ENCODE measurements around the gene APOL5.
"Not testable (repeated sequence)": the region's sequence is repeated elsewhere in the genome, so short reads cannot be mapped to it uniquely, and the experiment has no call there.

Gene APOL5

GRCh38 chr22:35688913-35689675 is 28.6 kb upstream of the APOL5 start:
- H3K4me1 Mint-ChIP-seq: no peaks in the 10 kb centered on the region
- H3K9me3 Mint-ChIP-seq: peaks cover 3% of the 10 kb centered on the region
- no peak overlapping the region for H3K27ac Mint-ChIP-seq
- H3K27me3 Mint-ChIP-seq (ENCODE audit: low read depth): peaks cover 17% of the 10 kb centered on the region
- H3K36me3 Mint-ChIP-seq (ENCODE audit: low read depth): no peaks in the 10 kb centered on the region
- no peak overlapping the region for H3K4me3 Mint-ChIP-seq
- TF ChIP-seq CTCF (IDR thresholded peaks at IDR 0.05; ENCODE audit: unreplicated experiment in 3 of 3): no peak

GRCh38 chr22:35690001-35690400 is 27.7 kb upstream of the APOL5 start:
- no peak for TF ChIP-seq CTCF (IDR thresholded peaks at IDR 0.05; ENCODE audit: unreplicated experiment in 3 of 3)
- H3K36me3 Mint-ChIP-seq (ENCODE audit: low read depth): no peaks in the 10 kb centered on the region
- no peaks in the 10 kb centered on the region for H3K4me1 Mint-ChIP-seq
- no peak overlapping the region for H3K27ac Mint-ChIP-seq
- no peak overlapping the region for H3K4me3 Mint-ChIP-seq
- H3K9me3 Mint-ChIP-seq: peaks cover 3% of the 10 kb centered on the region
- H3K27me3 Mint-ChIP-seq (ENCODE audit: low read depth): peaks cover 19% of the 10 kb centered on the region

- Mint-ChIP-seq H3K36me3 (ENCODE audit: low read depth) (no peaks in the 10 kb centered on the region), H3K27me3 (ENCODE audit: low read depth) (peaks cover 28% of the 10 kb centered on the region), H3K4me1 (no peaks in the 10 kb centered on the region), H3K4me3 (no peak overlapping the region), H3K27ac (no peak overlapping the region), H3K9me3 (peaks cover 9% of the 10 kb centered on the region)
- no peak for TF ChIP-seq CTCF (IDR thresholded peaks at IDR 0.05; ENCODE audit: unreplicated experiment in 3 of 3)
These were observed 22.5 kb upstream of the APOL5 start for GRCh38 chr22:35695202-35695601.

- Mint-ChIP-seq H3K4me1 (no peaks in the 10 kb centered on the region), H3K27ac (no peak overlapping the region), H3K9me3 (peaks cover 9% of the 10 kb centered on the region), H3K27me3 (ENCODE audit: low read depth) (peaks cover 20% of the 10 kb centered on the region), H3K36me3 (ENCODE audit: low read depth) (no peaks in the 10 kb centered on the region), H3K4me3 (no peak overlapping the region)
- no peak for TF ChIP-seq CTCF (IDR thresholded peaks at IDR 0.05; ENCODE audit: unreplicated experiment in 3 of 3)
These were observed 20.5 kb upstream of the APOL5 start for GRCh38 chr22:35697142-35697541.

GRCh38 chr22:35699852-35700251 is 17.8 kb upstream of the APOL5 start:
- not testable (repeated sequence) for H3K9me3 Mint-ChIP-seq; H3K27ac Mint-ChIP-seq; H3K4me3 Mint-ChIP-seq; H3K4me1 Mint-ChIP-seq; H3K36me3 Mint-ChIP-seq (ENCODE audit: low read depth)
- H3K27me3 Mint-ChIP-seq (ENCODE audit: low read depth): peaks cover 12% of the 10 kb centered on the region

- no peaks in the 10 kb centered on the region for H3K9me3 Mint-ChIP-seq
- H3K4me3 Mint-ChIP-seq: no peak overlapping the region
- no peak for TF ChIP-seq CTCF (IDR thresholded peaks at IDR 0.05; ENCODE audit: unreplicated experiment in 3 of 3)
- H3K27me3 Mint-ChIP-seq (ENCODE audit: low read depth): peaks cover 9% of the 10 kb centered on the region
- H3K27ac Mint-ChIP-seq: no peak overlapping the region
- H3K4me1 Mint-ChIP-seq: peaks cover 7% of the 10 kb centered on the region
- H3K36me3 Mint-ChIP-seq (ENCODE audit: low read depth): no peaks in the 10 kb centered on the region
These were observed 13.6 kb upstream of the APOL5 start for GRCh38 chr22:35703861-35704584.
